Measurements from ENCODE around the gene UPK2. TPM values are rescaled to one million over a fixed set of nuclear protein-coding genes. Genes with fewer than 3 reads are reported as not detected.
A peak's percentile ranks its signal among the peaks of the same experiment; 100 is the strongest.

UPK2 gene
- total RNA-seq, 2 experiments from 2014 or later = 0.28 to 0.34 TPM

DNA sequence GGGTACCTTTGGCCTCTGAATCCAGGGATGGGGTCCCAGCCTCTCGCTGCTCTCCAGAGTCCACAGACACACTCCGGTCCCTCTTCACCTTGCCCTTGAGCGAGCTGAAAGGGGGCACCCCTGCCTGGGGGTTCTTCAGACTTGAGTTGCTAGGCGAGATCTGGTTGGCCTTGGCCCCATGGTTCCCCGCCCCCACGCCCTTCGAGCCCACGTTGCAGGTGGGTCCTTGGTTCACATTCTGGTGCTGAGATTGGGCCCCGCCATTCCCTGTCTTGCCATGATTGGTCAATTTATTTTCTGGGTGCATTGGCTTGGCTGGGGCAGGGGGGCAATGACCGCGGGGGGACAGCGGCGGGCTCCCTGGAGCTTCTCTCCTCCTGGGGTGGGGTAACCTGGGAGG lies 47.8 kb upstream of the UPK2 start:
- no peak for DNase-seq (ENCODE audit: low spot score)
- H3K9me3 ChIP-seq (ENCODE audit: low read length) = no peaks in the 10 kb centered on the region
- peaks cover 56% of the 10 kb centered on the region for H3K4me1 ChIP-seq (ENCODE audit: insufficient read depth, low read length, poor library complexity, severe bottlenecking)
- intact Hi-C loops (cut with micrococcal nuclease; ENCODE audit: unreplicated experiment) = no loop called here
- H3K4me2 ChIP-seq (ENCODE audit: low read length) = no peak overlapping the region
- no peaks in the 10 kb centered on the region for H4K20me1 ChIP-seq (ENCODE audit: insufficient read depth, low read length)
- ChIA-PET CTCF (ENCODE audit: unreplicated experiment) (no interaction called here), POLR2A (no interaction called here)
- no peak overlapping the region for H3K27ac ChIP-seq (ENCODE audit: low read depth, low read length, poor library complexity, severe bottlenecking)
- TF ChIP-seq EZH2phosphoT487 (IDR thresholded peaks at IDR 0.05; ENCODE audit: borderline replicate concordance, low read depth, low read length) = no peak
- TF ChIP-seq, protein P1, sequence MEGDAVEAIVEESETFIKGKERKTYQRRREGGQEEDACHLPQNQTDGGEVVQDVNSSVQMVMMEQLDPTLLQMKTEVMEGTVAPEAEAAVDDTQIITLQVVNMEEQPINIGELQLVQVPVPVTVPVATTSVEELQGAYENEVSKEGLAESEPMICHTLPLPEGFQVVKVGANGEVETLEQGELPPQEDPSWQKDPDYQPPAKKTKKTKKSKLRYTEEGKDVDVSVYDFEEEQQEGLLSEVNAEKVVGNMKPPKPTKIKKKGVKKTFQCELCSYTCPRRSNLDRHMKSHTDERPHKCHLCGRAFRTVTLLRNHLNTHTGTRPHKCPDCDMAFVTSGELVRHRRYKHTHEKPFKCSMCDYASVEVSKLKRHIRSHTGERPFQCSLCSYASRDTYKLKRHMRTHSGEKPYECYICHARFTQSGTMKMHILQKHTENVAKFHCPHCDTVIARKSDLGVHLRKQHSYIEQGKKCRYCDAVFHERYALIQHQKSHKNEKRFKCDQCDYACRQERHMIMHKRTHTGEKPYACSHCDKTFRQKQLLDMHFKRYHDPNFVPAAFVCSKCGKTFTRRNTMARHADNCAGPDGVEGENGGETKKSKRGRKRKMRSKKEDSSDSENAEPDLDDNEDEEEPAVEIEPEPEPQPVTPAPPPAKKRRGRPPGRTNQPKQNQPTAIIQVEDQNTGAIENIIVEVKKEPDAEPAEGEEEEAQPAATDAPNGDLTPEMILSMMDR (conservative IDR thresholded peaks at IDR 0.05; ENCODE audit: low read length) = no peak
- H3K9me2 ChIP-seq (ENCODE audit: insufficient read depth, low read length) = no peaks in the 10 kb centered on the region
- H2AFZ ChIP-seq (ENCODE audit: low read length) = no peak overlapping the region
- H3K4me3 ChIP-seq (ENCODE audit: low read depth, low read length, poor library complexity, severe bottlenecking) = no peak overlapping the region
- H3K79me2 ChIP-seq (ENCODE audit: insufficient read depth, low read depth, low read length) = no peaks in the 10 kb centered on the region
- H3K36me3 ChIP-seq (ENCODE audit: insufficient read depth, low read length) = peaks cover 9% of the 10 kb centered on the region; the same call in 1 of the 2 replicates
- BruUV-seq (replicated peaks) = no TSS peak

DNA sequence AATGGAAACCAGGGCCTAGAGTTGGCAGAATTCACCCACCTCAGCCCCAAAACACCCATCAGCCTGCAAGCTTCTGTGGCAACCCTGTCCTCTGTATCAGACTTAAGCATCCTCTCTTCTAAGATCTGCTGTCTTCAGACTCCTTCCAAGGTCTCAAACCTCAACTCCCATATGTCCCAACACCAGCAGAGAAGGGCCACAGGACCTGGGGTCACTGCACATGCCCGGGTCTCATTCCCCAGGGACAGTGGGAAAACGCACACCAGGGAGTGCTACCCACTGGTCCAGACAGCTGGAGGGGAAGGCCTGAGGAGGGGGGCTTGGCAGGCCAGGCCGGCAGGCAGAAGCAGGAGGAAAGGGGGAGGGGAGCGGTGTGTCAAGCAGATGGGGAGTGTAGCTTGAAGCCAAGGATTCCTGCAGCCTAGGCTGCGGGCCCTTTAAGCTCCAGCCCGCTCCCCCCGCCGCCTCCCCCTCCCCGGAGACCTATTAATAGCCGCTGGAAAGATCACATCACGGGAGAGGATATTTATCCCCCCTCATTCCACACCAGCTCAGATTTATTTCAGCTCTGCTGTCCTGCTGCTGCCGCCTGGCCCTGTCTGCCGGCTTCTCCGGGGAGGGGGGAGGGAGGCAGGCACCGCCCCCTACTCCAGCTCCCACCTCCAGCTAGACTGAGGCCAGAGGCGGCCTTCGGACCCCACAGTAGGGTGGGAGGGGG lies 47.0 kb upstream of the UPK2 start:
- POLR2A ChIA-PET = interaction anchor here (0.6 to 0.7 kb wide), 3 partner anchors 22 to 117 kb away, joined by 3 to 6 read pairs (median 4); no protein-coding TSS in a partner anchor
- peaks cover 4% of the 10 kb centered on the region; the same call in 1 of the 2 replicates for H3K36me3 ChIP-seq (ENCODE audit: insufficient read depth, low read length)
- no peak overlapping the region for H2AFZ ChIP-seq (ENCODE audit: low read length)
- intact Hi-C loops (cut with micrococcal nuclease; ENCODE audit: unreplicated experiment) = no loop called here
- no peak overlapping the region for H3K27ac ChIP-seq (ENCODE audit: low read depth, low read length, poor library complexity, severe bottlenecking)
- H3K4me3 ChIP-seq (ENCODE audit: low read depth, low read length, poor library complexity, severe bottlenecking) = no peak overlapping the region
- no peaks in the 10 kb centered on the region for H3K9me2 ChIP-seq (ENCODE audit: insufficient read depth, low read length)
- DNase-seq (ENCODE audit: low spot score) = no peak
- H4K20me1 ChIP-seq (ENCODE audit: insufficient read depth, low read length) = no peaks in the 10 kb centered on the region
- peak overlapping the region; percentile 20; the same call in 1 of the 2 replicates for H3K4me2 ChIP-seq (ENCODE audit: low read length)
- TF ChIP-seq, protein P1 (conservative IDR thresholded peaks at IDR 0.05; ENCODE audit: low read length) = no peak
- TF ChIP-seq EZH2phosphoT487 (IDR thresholded peaks at IDR 0.05; ENCODE audit: borderline replicate concordance, low read depth, low read length) = no peak
- CTCF ChIA-PET (ENCODE audit: unreplicated experiment) = interaction anchor here (0.5 to 0.7 kb wide), 4 partner anchors 20 to 28 kb away, joined by 3 to 8 read pairs (median 4); no protein-coding TSS in a partner anchor
- BruUV-seq (replicated peaks) = no TSS peak
- no peaks in the 10 kb centered on the region for H3K79me2 ChIP-seq (ENCODE audit: insufficient read depth, low read depth, low read length)
- H3K4me1 ChIP-seq (ENCODE audit: insufficient read depth, low read length, poor library complexity, severe bottlenecking) = peaks cover 59% of the 10 kb centered on the region
- H3K9me3 ChIP-seq (ENCODE audit: low read length) = no peaks in the 10 kb centered on the region

Measured in OCI-LY7 (cell line).